ENCODE data around the gene PHF2. TPM values are rescaled to one million over a fixed set of nuclear protein-coding genes. Genes with fewer than 3 reads are reported as not detected.
"Not testable (repeated sequence)": the region's sequence is repeated elsewhere in the genome, so short reads cannot be mapped to it uniquely, and the experiment has no call there.

The PHF2 gene
- total RNA-seq, 1 experiment from 2014 or later: 10.3 TPM

DNA sequence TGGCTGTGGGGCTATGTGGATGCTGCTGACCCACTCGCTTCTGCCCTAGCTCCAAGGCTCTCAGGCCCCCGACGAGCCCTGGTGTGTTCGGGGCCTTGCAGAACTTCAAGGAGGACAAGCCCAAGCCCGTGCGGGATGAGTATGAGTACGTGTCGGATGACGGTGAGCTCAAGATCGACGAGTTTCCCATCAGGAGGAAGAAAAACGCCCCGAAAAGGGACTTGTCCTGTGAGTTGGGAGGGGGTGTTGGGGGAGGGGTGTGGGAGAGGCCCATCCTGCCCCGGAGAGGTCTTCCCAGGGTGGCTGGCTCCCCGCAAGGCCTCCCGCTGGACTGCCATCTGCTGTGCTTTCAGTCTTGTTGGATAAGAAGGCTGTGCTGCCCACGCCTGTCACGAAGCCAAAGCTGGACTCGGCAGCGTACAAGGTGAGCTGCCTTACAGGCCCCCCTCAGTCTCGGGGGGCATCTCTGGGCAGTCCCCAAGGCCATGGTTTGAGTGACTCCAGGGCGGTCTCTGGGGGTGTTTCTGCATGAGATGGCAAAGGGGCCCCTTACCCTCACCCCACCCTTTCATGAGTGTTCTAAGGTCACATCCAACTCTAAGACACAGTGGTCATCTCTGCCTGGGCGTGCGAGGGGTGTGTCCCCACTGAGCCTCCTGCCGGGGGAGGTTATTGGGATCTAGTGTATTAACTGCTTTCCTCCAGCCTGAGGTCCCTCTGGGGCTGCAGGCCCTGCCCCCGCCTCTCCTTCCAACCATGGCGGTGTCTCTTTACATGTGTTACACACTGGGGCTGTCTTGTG lies 89.5 kb downstream of the PHF2 start:
- Histone ChIP-seq H3K9me3 (no peaks in the 10 kb centered on the region), H3K4me1 (no peaks in the 10 kb centered on the region), H3K36me3 (ENCODE audit: control insufficient read depth, insufficient read depth, low read length) (no peaks in the 10 kb centered on the region), H3K4me3 (ENCODE audit: low read depth, low read length) (no peak overlapping the region), H3K27me3 (replicated peaks; ENCODE audit: control insufficient read depth, insufficient read depth, low read length) (no peaks in the 10 kb centered on the region)
- no peak overlapping the region for H3K27ac Mint-ChIP-seq (ENCODE audit: unreplicated experiment)
- no TSS peak for BruUV-seq (replicated peaks)
- peak in 1 of 2 experiments; percentile 9 for DNase-seq
- H3K36me3 Mint-ChIP-seq (ENCODE audit: insufficient read depth, unreplicated experiment): peaks cover 5% of the 10 kb centered on the region
- TF ChIP-seq, protein P1, sequence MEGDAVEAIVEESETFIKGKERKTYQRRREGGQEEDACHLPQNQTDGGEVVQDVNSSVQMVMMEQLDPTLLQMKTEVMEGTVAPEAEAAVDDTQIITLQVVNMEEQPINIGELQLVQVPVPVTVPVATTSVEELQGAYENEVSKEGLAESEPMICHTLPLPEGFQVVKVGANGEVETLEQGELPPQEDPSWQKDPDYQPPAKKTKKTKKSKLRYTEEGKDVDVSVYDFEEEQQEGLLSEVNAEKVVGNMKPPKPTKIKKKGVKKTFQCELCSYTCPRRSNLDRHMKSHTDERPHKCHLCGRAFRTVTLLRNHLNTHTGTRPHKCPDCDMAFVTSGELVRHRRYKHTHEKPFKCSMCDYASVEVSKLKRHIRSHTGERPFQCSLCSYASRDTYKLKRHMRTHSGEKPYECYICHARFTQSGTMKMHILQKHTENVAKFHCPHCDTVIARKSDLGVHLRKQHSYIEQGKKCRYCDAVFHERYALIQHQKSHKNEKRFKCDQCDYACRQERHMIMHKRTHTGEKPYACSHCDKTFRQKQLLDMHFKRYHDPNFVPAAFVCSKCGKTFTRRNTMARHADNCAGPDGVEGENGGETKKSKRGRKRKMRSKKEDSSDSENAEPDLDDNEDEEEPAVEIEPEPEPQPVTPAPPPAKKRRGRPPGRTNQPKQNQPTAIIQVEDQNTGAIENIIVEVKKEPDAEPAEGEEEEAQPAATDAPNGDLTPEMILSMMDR (IDR thresholded peaks at IDR 0.05; ENCODE audit: insufficient read depth in 1 of 2, low read depth in 1 of 2, low read length in 1 of 2, severe bottlenecking in 1 of 2, unreplicated experiment in 1 of 2): no peak
- H3K27me3 Mint-ChIP-seq (ENCODE audit: insufficient read depth, unreplicated experiment): no peaks in the 10 kb centered on the region
- intact Hi-C loops (cut with micrococcal nuclease; ENCODE audit: unreplicated experiment): no loop called here
- POLR2A ChIA-PET: no interaction called here
- no peak overlapping the region for H3K4me3 Mint-ChIP-seq (ENCODE audit: unreplicated experiment)
- CTCF ChIA-PET: no interaction called here
- H3K9me3 Mint-ChIP-seq (ENCODE audit: unreplicated experiment): no peaks in the 10 kb centered on the region
- no peaks in the 10 kb centered on the region for H3K4me1 Mint-ChIP-seq (ENCODE audit: low read depth, unreplicated experiment)

- BruUV-seq (replicated peaks); CTCF ChIA-PET: not testable (repeated sequence)
Measured at GRCh38 chr9:93666439-93666784, 90.0 kb downstream of the PHF2 start.

GRCh38 chr9:93667006-93667405 lies 90.6 kb downstream of the PHF2 start:
- BruUV-seq (replicated peaks): no TSS peak
- H3K36me3 ChIP-seq (ENCODE audit: control insufficient read depth, insufficient read depth, low read length): no peaks in the 10 kb centered on the region
- H3K4me1 Mint-ChIP-seq (ENCODE audit: low read depth, unreplicated experiment): no peaks in the 10 kb centered on the region
- H3K4me3 Mint-ChIP-seq (ENCODE audit: unreplicated experiment): no peak overlapping the region
- ChIA-PET CTCF (no interaction called here), POLR2A (no interaction called here)
- no peak overlapping the region for H3K4me3 ChIP-seq (ENCODE audit: low read depth, low read length)
- no peaks in the 10 kb centered on the region for H3K27me3 Mint-ChIP-seq (ENCODE audit: insufficient read depth, unreplicated experiment)
- TF ChIP-seq, protein P1 (IDR thresholded peaks at IDR 0.05; ENCODE audit: insufficient read depth in 1 of 2, low read depth in 1 of 2, low read length in 1 of 2, severe bottlenecking in 1 of 2, unreplicated experiment in 1 of 2): no peak
- no peaks in the 10 kb centered on the region for H3K9me3 ChIP-seq
- no peaks in the 10 kb centered on the region for H3K27me3 ChIP-seq (replicated peaks; ENCODE audit: control insufficient read depth, insufficient read depth, low read length)
- intact Hi-C loops (cut with micrococcal nuclease; ENCODE audit: unreplicated experiment): no loop called here
- H3K36me3 Mint-ChIP-seq (ENCODE audit: insufficient read depth, unreplicated experiment): peaks cover 7% of the 10 kb centered on the region
- H3K4me1 ChIP-seq: no peaks in the 10 kb centered on the region
- DNase-seq: peak in 1 of 2 experiments; percentile 16
- no peaks in the 10 kb centered on the region for H3K9me3 Mint-ChIP-seq (ENCODE audit: unreplicated experiment)
- H3K27ac Mint-ChIP-seq (ENCODE audit: unreplicated experiment): no peak overlapping the region

More at GRCh38 chr9:93666439-93666784, 90.0 kb downstream of the PHF2 start:
- H3K4me3 Mint-ChIP-seq (ENCODE audit: unreplicated experiment); H3K9me3 Mint-ChIP-seq (ENCODE audit: unreplicated experiment); H3K36me3 Mint-ChIP-seq (ENCODE audit: insufficient read depth, unreplicated experiment); POLR2A ChIA-PET; H3K4me1 ChIP-seq; H3K4me3 ChIP-seq (ENCODE audit: low read depth, low read length); DNase-seq; H3K27ac Mint-ChIP-seq (ENCODE audit: unreplicated experiment); H3K36me3 ChIP-seq (ENCODE audit: control insufficient read depth, insufficient read depth, low read length); H3K27me3 Mint-ChIP-seq (ENCODE audit: insufficient read depth, unreplicated experiment); H3K9me3 ChIP-seq; intact Hi-C loops (cut with micrococcal nuclease; ENCODE audit: unreplicated experiment); H3K27me3 ChIP-seq (replicated peaks; ENCODE audit: control insufficient read depth, insufficient read depth, low read length); H3K4me1 Mint-ChIP-seq (ENCODE audit: low read depth, unreplicated experiment): not testable (repeated sequence)
